HCT116 (cell line): ENCODE measurements around the gene BTBD6. TPM values are rescaled to one million over a fixed set of nuclear protein-coding genes. Genes with fewer than 3 reads are reported as not detected.

Source experiments
- ATAC-seq: fragments of 200-7000 bp; cut with Tn5 transposase; 2 replicates; pipeline ENCODE4 v1.9.1; 2020; ENCODE audit warnings: mild to moderate bottlenecking, moderate library complexity
- BruUV-seq: library from RNA; stranded (reverse); fragments of 400-500 nt; replicated peaks from 2 replicates; lab custom pipeline; 2021; lab: Mats Ljungman, UMichigan
- CTCF ChIA-PET: fragments of 300-600 bp; sonication (Branson Sonifier 250); formaldehyde crosslinking; loops from one replicate; lab custom pipeline; 2021; ENCODE audit warnings: antibody characterized with exemption; lab: Charles Lee
- POLR2A ChIA-PET: fragments of 300-600, 350-600 bp; sonication (Branson Sonifier 250); formaldehyde crosslinking; loops from one replicate; lab custom pipeline; 2021; ENCODE audit warnings: antibody characterized with exemption; lab: Charles Lee
- RAD21 ChIA-PET, 2 experiments: fragments of 300-600 bp; sonication (Branson Sonifier 250); formaldehyde crosslinking; loops; one replicate each; lab custom pipeline; 2023; ENCODE audit warnings: low total read pairs in 2 of 2; ENCODE audit not compliant: uncharacterized antibody in 2 of 2, unreplicated experiment in 2 of 2, low non-redundant PET in 1 of 2; lab: Charles Lee
- DNase-seq: peaks from one replicate; pipeline ENCODE4 v3.0.0-alpha.2; 2010; ENCODE audit warnings: low read depth, low spot score
- H2AFZ ChIP-seq: fragments of 200-600 bp; shearing (Covaris generic), sonication (generic); 2 replicates; pipeline ENCODE4 v1.6.1; 2017; ENCODE audit warnings: low read depth, mixed run types, mixed read lengths, antibody characterized with exemption, low read length; ENCODE audit not compliant: poor library complexity, severe bottlenecking
- H3K27ac ChIP-seq: 2 replicates; pipeline ENCODE4 v1.5.1; 2012; ENCODE audit warnings: low read depth, low read length
- H3K27me3 ChIP-seq: fragments of 200-600 bp; sonication (generic); 2 replicates; pipeline ENCODE4 v1.6.1; 2016; ENCODE audit warnings: mixed run types, low read length, mixed read lengths; ENCODE audit not compliant: insufficient read depth
- H3K36me3 ChIP-seq, 2 experiments: fragments of 200-500 bp in 1 of 2; fragments of 200-600 bp in 1 of 2; sonication (Bioruptor generic) in 1 of 2; sonication (generic) in 1 of 2; 2 replicates each; pipeline versions ENCODE4 v1.5.1 to v1.6.1; 2014 to 2016; ENCODE audit warnings: low read length in 2 of 2, inconsistent platforms in 1 of 2, mixed read lengths in 1 of 2, mixed run types in 1 of 2; ENCODE audit not compliant: insufficient read depth in 2 of 2, control insufficient read depth in 1 of 2
- H3K4me1 ChIP-seq, 2 experiments: fragments of 200-600 bp in 1 of 2; sonication (generic) in 1 of 2; 2 replicates each; pipeline versions ENCODE4 v1.5.1 to v1.6.1; 2012 to 2017; ENCODE audit warnings: low read length in 2 of 2, inconsistent platforms in 1 of 2, mild to moderate bottlenecking in 1 of 2, mixed read lengths in 1 of 2, mixed run types in 1 of 2, moderate library complexity in 1 of 2; ENCODE audit not compliant: insufficient read depth in 2 of 2, control insufficient read depth in 1 of 2
- H3K4me2 ChIP-seq: fragments of 200-600 bp; sonication (generic); 2 replicates; pipeline ENCODE4 v1.6.1; 2017; ENCODE audit warnings: mixed run types, low read length, mixed read lengths
- H3K4me3 ChIP-seq, 2 experiments: fragments of 200-600 bp in 1 of 2; sonication (generic) in 1 of 2; replicated peaks in 1 of 2; 2 replicates each; pipeline ENCODE4 v1.5.1; 2011 to 2016; ENCODE audit warnings: low read length in 2 of 2, control low read depth in 1 of 2, low read depth in 1 of 2, mild to moderate bottlenecking in 1 of 2, mixed read lengths in 1 of 2, mixed run types in 1 of 2
- H3K79me2 ChIP-seq: fragments of 200-600 bp; sonication (generic); 2 replicates; pipeline ENCODE4 v1.6.1; 2017; ENCODE audit warnings: mild to moderate bottlenecking, mixed run types, low read length, moderate library complexity, mixed read lengths; ENCODE audit not compliant: insufficient read depth
- H3K9ac ChIP-seq: fragments of 200-600 bp; sonication (generic); 2 replicates; pipeline ENCODE4 v1.6.1; 2016; ENCODE audit warnings: low read length, mixed read lengths
- H3K9me2 ChIP-seq: fragments of 200-600 bp; sonication (generic), shearing (Covaris generic); 2 replicates; pipeline ENCODE4 v1.6.1; 2017; ENCODE audit warnings: mixed run types, mild to moderate bottlenecking, moderate library complexity; ENCODE audit not compliant: insufficient read depth
- H3K9me3 ChIP-seq, 2 experiments: fragments of 200-500 bp in 1 of 2; fragments of 200-600 bp in 1 of 2; sonication (Bioruptor generic) in 1 of 2; sonication (generic) in 1 of 2; 2 replicates each; pipeline ENCODE4 v1.6.1; 2014 to 2017; ENCODE audit warnings: low read length in 2 of 2, mixed read lengths in 2 of 2, inconsistent platforms in 1 of 2, low read depth in 1 of 2, mild to moderate bottlenecking in 1 of 2, mixed run types in 1 of 2, moderate library complexity in 1 of 2; ENCODE audit not compliant: control insufficient read depth in 1 of 2, insufficient read depth in 1 of 2
- H4K20me1 ChIP-seq: fragments of 200-600 bp; sonication (generic), shearing (Covaris generic); 2 replicates; pipeline ENCODE4 v1.6.1; 2017; ENCODE audit warnings: mixed run types, mild to moderate bottlenecking, moderate library complexity; ENCODE audit not compliant: insufficient read depth
- POLR2A ChIP-seq: IDR thresholded peaks from 2 replicates; pipeline ENCODE4 v1.7.0; 2011; ENCODE audit warnings: borderline replicate concordance; ENCODE audit not compliant: insufficient read depth, insufficient read length; ENCODE audit errors: extremely low read depth
- ZFX ChIP-seq: fragments of 450-650 bp; IDR thresholded peaks from 2 replicates; pipeline ENCODE4 v1.6.1; 2017
- intact Hi-C: fragments of 100-400 bp; cut with micrococcal nuclease; formaldehyde crosslinking; loops from 2 replicates; pipeline ENCODE4 v1.10.0; 2022
- total RNA-seq: library from RNA; stranded (reverse); gene quantifications from one replicate; pipeline ENCODE4 v1.2.1, GENCODE V29; 2021; ENCODE audit not compliant: unreplicated experiment
- TF ChIP-seq, protein P1 (sequence below), 3 experiments: fragments of 200-600 bp in 1 of 3; sonication (generic) in 1 of 3; IDR thresholded peaks in 2 of 3; conservative IDR thresholded peaks in 1 of 3; 2 replicates each; pipeline ENCODE4 v1.5.1; 2012 to 2017; ENCODE audit warnings: low read depth in 2 of 3, low read length in 2 of 3, antibody characterized with exemption in 1 of 3, borderline replicate concordance in 1 of 3, control low read depth in 1 of 3, mild to moderate bottlenecking in 1 of 3, mixed read lengths in 1 of 3, mixed run types in 1 of 3, moderate library complexity in 1 of 3; ENCODE audit not compliant: insufficient read depth in 1 of 3

BTBD6 gene
- total RNA-seq, 1 experiment from 2014 or later = 35.9 TPM

DNA sequence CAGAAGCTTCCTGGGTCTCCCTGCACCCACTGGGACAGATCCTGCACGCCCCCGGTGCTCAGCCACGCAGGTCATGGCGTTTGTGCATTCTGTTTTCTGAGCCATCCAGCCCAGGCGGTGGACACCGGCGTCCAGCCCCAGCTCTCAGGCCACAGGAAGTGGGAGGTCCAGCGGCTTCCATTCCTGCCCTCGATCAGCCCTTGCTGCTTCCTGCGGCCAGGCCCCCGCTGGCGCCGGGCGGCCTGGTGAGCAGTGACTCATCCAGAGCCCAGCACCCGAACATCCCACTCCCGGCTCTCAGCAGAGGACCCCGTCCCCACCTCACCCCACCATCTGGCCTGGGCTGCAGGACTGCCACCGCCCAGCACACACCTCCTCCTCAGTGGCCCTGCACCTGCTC, 49.2 kb upstream of the BTBD6 start:
- intact Hi-C loops = no loop called here
- peak overlapping the region; percentile 71 for H3K4me2 ChIP-seq

GRCh38 chr14:105200074-105200473, 48.3 kb upstream of the BTBD6 start:
- ATAC-seq (no peak), DNase-seq (no peak)
- Histone ChIP-seq H3K4me3 (no peak overlapping the region), H3K9me2 (no peaks in the 10 kb centered on the region), H3K79me2 (no peaks in the 10 kb centered on the region), H2AFZ (no peak overlapping the region), H3K9ac (no peak overlapping the region), H3K27me3 (no peaks in the 10 kb centered on the region), H3K27ac (no peak overlapping the region), H3K4me1 (peaks cover 22 to 34% of the 10 kb centered on the region in 2 experiments; a peak in 3 of 4 replicates), H3K4me2 (no peak overlapping the region), H3K9me3 (no peaks in the 10 kb centered on the region), H3K36me3 (no peaks in the 10 kb centered on the region), H4K20me1 (no peaks in the 10 kb centered on the region)
- ChIA-PET POLR2A (no interaction called here), RAD21 (no interaction called here), CTCF (interaction anchor here (1.4 kb wide), 1 partner anchor 101 kb away, joined by 3 read pairs; the partner anchor contains the start of gene BRF1)
- TF ChIP-seq POLR2A = no peak
- TF ChIP-seq, protein P1, sequence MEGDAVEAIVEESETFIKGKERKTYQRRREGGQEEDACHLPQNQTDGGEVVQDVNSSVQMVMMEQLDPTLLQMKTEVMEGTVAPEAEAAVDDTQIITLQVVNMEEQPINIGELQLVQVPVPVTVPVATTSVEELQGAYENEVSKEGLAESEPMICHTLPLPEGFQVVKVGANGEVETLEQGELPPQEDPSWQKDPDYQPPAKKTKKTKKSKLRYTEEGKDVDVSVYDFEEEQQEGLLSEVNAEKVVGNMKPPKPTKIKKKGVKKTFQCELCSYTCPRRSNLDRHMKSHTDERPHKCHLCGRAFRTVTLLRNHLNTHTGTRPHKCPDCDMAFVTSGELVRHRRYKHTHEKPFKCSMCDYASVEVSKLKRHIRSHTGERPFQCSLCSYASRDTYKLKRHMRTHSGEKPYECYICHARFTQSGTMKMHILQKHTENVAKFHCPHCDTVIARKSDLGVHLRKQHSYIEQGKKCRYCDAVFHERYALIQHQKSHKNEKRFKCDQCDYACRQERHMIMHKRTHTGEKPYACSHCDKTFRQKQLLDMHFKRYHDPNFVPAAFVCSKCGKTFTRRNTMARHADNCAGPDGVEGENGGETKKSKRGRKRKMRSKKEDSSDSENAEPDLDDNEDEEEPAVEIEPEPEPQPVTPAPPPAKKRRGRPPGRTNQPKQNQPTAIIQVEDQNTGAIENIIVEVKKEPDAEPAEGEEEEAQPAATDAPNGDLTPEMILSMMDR (IDR thresholded peaks at IDR 0.05 in 2 of 3, conservative IDR thresholded peaks at IDR 0.05 in 1 of 3; ENCODE audit: borderline replicate concordance in 1 of 3, insufficient read depth in 1 of 3, low read depth in 2 of 3, low read length in 2 of 3) = peak in 1 of 3 experiments; percentile 31; a peak in 2 of 6 replicates
- intact Hi-C loops = no loop called here
- BruUV-seq = no TSS peak

More for the DNA sequence above, 49.2 kb upstream of the BTBD6 start:
- TF ChIP-seq ZFX (0 out of 2 replicates have a peak, but pooled peaks have one; percentile 13), POLR2A (no peak)
- TF ChIP-seq, all 23 proteins: peak for 1
- Histone ChIP-seq H3K9me2 (no peaks in the 10 kb centered on the region), H3K27ac (peak overlapping the region; percentile 30; the same call in 1 of the 2 replicates), H2AFZ (no peak overlapping the region), H3K9ac (no peak overlapping the region), H4K20me1 (no peaks in the 10 kb centered on the region), H3K9me3 (no peaks in the 10 kb centered on the region), H3K4me1 (peaks cover 22 to 34% of the 10 kb centered on the region in 2 experiments; a peak in 3 of 4 replicates), H3K27me3 (no peaks in the 10 kb centered on the region), H3K79me2 (no peaks in the 10 kb centered on the region), H3K4me3 (peak overlapping the region in 1 of 2 experiments; percentile 20; a peak in 1 of 4 replicates), H3K36me3 (no peaks in the 10 kb centered on the region)
- BruUV-seq = no TSS peak
- peak; percentile 35 for ATAC-seq
- DNase-seq = no peak
- ChIA-PET POLR2A (no interaction called here), RAD21 (interaction anchor here in 1 of 2 experiments (0.6 kb wide), 1 partner anchor 102 kb away, joined by 4 read pairs; the partner anchor contains the start of gene BRF1), CTCF (no interaction called here)
